ENCODE results near the gene FOXE3.

The FOXE3 gene

GRCh38 chr1:47445823-47446550, 29.9 kb downstream of the FOXE3 start:
- H3K18ac ChIP-seq (ENCODE audit: low read length): no peak overlapping the region
- H4K12ac ChIP-seq (ENCODE audit: low read depth, low read length): no peak overlapping the region
- no peak overlapping the region for H3K14ac ChIP-seq (ENCODE audit: low read length)
- H2BK120ac ChIP-seq (ENCODE audit: insufficient read depth, low read length, poor library complexity): no peak overlapping the region
- H2AFZ ChIP-seq (ENCODE audit: insufficient read depth, low read length, poor library complexity): no peak overlapping the region
- no CpG with 5 or more reads among the region's 25 CpGs for WGBS (ENCODE audit: extremely low coverage, insufficient coverage, insufficient read length)
- H3K9me3 ChIP-seq (ENCODE audit: insufficient read depth, low read depth, low read length): peaks cover 6% of the 10 kb centered on the region
- H3K4me1 ChIP-seq (ENCODE audit: control insufficient read depth in 1 of 2, insufficient read depth in 2 of 2, low read length in 2 of 2): peaks cover 3 to 6% of the 10 kb centered on the region in 2 experiments
- no peak overlapping the region for H3K9ac ChIP-seq (ENCODE audit: low read length)
- no peak overlapping the region for H2BK5ac ChIP-seq (ENCODE audit: low read depth, low read length, poor library complexity)
- H3K79me1 ChIP-seq (ENCODE audit: low read length): no peaks in the 10 kb centered on the region
- no peak overlapping the region for H4K91ac ChIP-seq (ENCODE audit: low read depth, low read length)
- H3K23ac ChIP-seq (ENCODE audit: low read length): no peak overlapping the region
- H2AK5ac ChIP-seq (ENCODE audit: low read length): no peak overlapping the region
- no peak overlapping the region for H2BK12ac ChIP-seq (ENCODE audit: low read length)
- peaks cover 89% of the 10 kb centered on the region for H3K27me3 ChIP-seq (ENCODE audit: insufficient read depth, low read length)
- H3K4ac ChIP-seq (ENCODE audit: low read depth, low read length): no peak overlapping the region
- DNase-seq: no peak
- H3K4me3 ChIP-seq (ENCODE audit: low read depth, low read length): no peak overlapping the region
- no peak overlapping the region for H3K27ac ChIP-seq (ENCODE audit: low read depth, low read length)
- no peaks in the 10 kb centered on the region for H3K36me3 ChIP-seq (ENCODE audit: control insufficient read depth in 1 of 2, insufficient read depth in 2 of 2, low read length in 2 of 2)
- no peak overlapping the region for H3K4me2 ChIP-seq (ENCODE audit: low read length)
- H4K8ac ChIP-seq (ENCODE audit: low read depth, low read length): no peak overlapping the region
- no peaks in the 10 kb centered on the region for H3K79me2 ChIP-seq (ENCODE audit: control insufficient read depth, insufficient read depth, low read length, poor library complexity)

- Histone ChIP-seq H2BK5ac (ENCODE audit: low read depth, low read length, poor library complexity) (no peak overlapping the region), H4K12ac (ENCODE audit: low read depth, low read length) (no peak overlapping the region), H3K9ac (ENCODE audit: low read length) (no peak overlapping the region), H3K23ac (ENCODE audit: low read length) (no peak overlapping the region), H3K27me3 (ENCODE audit: insufficient read depth, low read length) (peaks cover 71% of the 10 kb centered on the region), H4K8ac (ENCODE audit: low read depth, low read length) (no peak overlapping the region), H2BK120ac (ENCODE audit: insufficient read depth, low read length, poor library complexity) (no peak overlapping the region), H3K79me1 (ENCODE audit: low read length) (no peaks in the 10 kb centered on the region), H4K91ac (ENCODE audit: low read depth, low read length) (no peak overlapping the region), H2BK12ac (ENCODE audit: low read length) (no peak overlapping the region), H3K36me3 (ENCODE audit: control insufficient read depth in 1 of 2, insufficient read depth in 2 of 2, low read length in 2 of 2) (no peaks in the 10 kb centered on the region), H3K9me3 (ENCODE audit: insufficient read depth, low read depth, low read length) (peaks cover 6% of the 10 kb centered on the region), H3K18ac (ENCODE audit: low read length) (no peak overlapping the region), H2AFZ (ENCODE audit: insufficient read depth, low read length, poor library complexity) (no peak overlapping the region), H3K79me2 (ENCODE audit: control insufficient read depth, insufficient read depth, low read length, poor library complexity) (no peaks in the 10 kb centered on the region), H3K4me3 (ENCODE audit: low read depth, low read length) (no peak overlapping the region), H3K14ac (ENCODE audit: low read length) (no peak overlapping the region), H3K4ac (ENCODE audit: low read depth, low read length) (no peak overlapping the region), H3K4me2 (ENCODE audit: low read length) (no peak overlapping the region), H3K27ac (ENCODE audit: low read depth, low read length) (no peak overlapping the region), H2AK5ac (ENCODE audit: low read length) (no peak overlapping the region), H3K4me1 (ENCODE audit: control insufficient read depth in 1 of 2, insufficient read depth in 2 of 2, low read length in 2 of 2) (peaks cover 3 to 6% of the 10 kb centered on the region in 2 experiments)
- no peak for DNase-seq
- no CpG with 5 or more reads among the region's 4 CpGs for WGBS (ENCODE audit: extremely low coverage, insufficient coverage, insufficient read length)
Observed at GRCh38 chr1:47448462-47449222, 32.6 kb downstream of the FOXE3 start.

- Histone ChIP-seq H3K27ac (ENCODE audit: low read depth, low read length) (no peak overlapping the region), H3K36me3 (ENCODE audit: control insufficient read depth in 1 of 2, insufficient read depth in 2 of 2, low read length in 2 of 2) (no peaks in the 10 kb centered on the region), H4K12ac (ENCODE audit: low read depth, low read length) (no peak overlapping the region), H3K27me3 (ENCODE audit: insufficient read depth, low read length) (peaks cover 58% of the 10 kb centered on the region), H3K4ac (ENCODE audit: low read depth, low read length) (no peak overlapping the region), H2AFZ (ENCODE audit: insufficient read depth, low read length, poor library complexity) (no peak overlapping the region), H3K9me3 (ENCODE audit: insufficient read depth, low read depth, low read length) (peaks cover 5% of the 10 kb centered on the region), H2BK5ac (ENCODE audit: low read depth, low read length, poor library complexity) (no peak overlapping the region), H2BK120ac (ENCODE audit: insufficient read depth, low read length, poor library complexity) (no peak overlapping the region), H2AK5ac (ENCODE audit: low read length) (no peak overlapping the region), H3K79me1 (ENCODE audit: low read length) (no peaks in the 10 kb centered on the region), H3K79me2 (ENCODE audit: control insufficient read depth, insufficient read depth, low read length, poor library complexity) (no peaks in the 10 kb centered on the region), H3K23ac (ENCODE audit: low read length) (no peak overlapping the region), H3K4me3 (ENCODE audit: low read depth, low read length) (no peak overlapping the region), H2BK12ac (ENCODE audit: low read length) (no peak overlapping the region), H4K8ac (ENCODE audit: low read depth, low read length) (no peak overlapping the region), H3K4me1 (ENCODE audit: control insufficient read depth in 1 of 2, insufficient read depth in 2 of 2, low read length in 2 of 2) (peaks cover 0 to under 1% of the 10 kb centered on the region in 2 experiments), H3K14ac (ENCODE audit: low read length) (no peak overlapping the region), H3K9ac (ENCODE audit: low read length) (no peak overlapping the region), H4K91ac (ENCODE audit: low read depth, low read length) (no peak overlapping the region), H3K4me2 (ENCODE audit: low read length) (no peak overlapping the region), H3K18ac (ENCODE audit: low read length) (no peak overlapping the region)
- no peak for DNase-seq
- WGBS (ENCODE audit: extremely low coverage, insufficient coverage, insufficient read length): no CpG with 5 or more reads among the region's 36 CpGs
Observed at GRCh38 chr1:47449822-47450552, 33.9 kb downstream of the FOXE3 start.

- no peak overlapping the region for H3K23ac ChIP-seq (ENCODE audit: low read length)
- no peak overlapping the region for H3K4me3 ChIP-seq (ENCODE audit: low read depth, low read length)
- H3K36me3 ChIP-seq (ENCODE audit: control insufficient read depth in 1 of 2, insufficient read depth in 2 of 2, low read length in 2 of 2): no peaks in the 10 kb centered on the region
- no peaks in the 10 kb centered on the region for H3K79me2 ChIP-seq (ENCODE audit: control insufficient read depth, insufficient read depth, low read length, poor library complexity)
- no peaks in the 10 kb centered on the region for H3K4me1 ChIP-seq (ENCODE audit: control insufficient read depth in 1 of 2, insufficient read depth in 2 of 2, low read length in 2 of 2)
- no peak overlapping the region for H3K4ac ChIP-seq (ENCODE audit: low read depth, low read length)
- no CpG with 5 or more reads among the region's 4 CpGs for WGBS (ENCODE audit: extremely low coverage, insufficient coverage, insufficient read length)
- H2BK120ac ChIP-seq (ENCODE audit: insufficient read depth, low read length, poor library complexity): no peak overlapping the region
- H4K91ac ChIP-seq (ENCODE audit: low read depth, low read length): no peak overlapping the region
- H2BK12ac ChIP-seq (ENCODE audit: low read length): no peak overlapping the region
- no peak overlapping the region for H2BK5ac ChIP-seq (ENCODE audit: low read depth, low read length, poor library complexity)
- H2AFZ ChIP-seq (ENCODE audit: insufficient read depth, low read length, poor library complexity): no peak overlapping the region
- H3K9ac ChIP-seq (ENCODE audit: low read length): no peak overlapping the region
- no peak overlapping the region for H4K12ac ChIP-seq (ENCODE audit: low read depth, low read length)
- no peak overlapping the region for H3K18ac ChIP-seq (ENCODE audit: low read length)
- DNase-seq: no peak
- peaks cover 3% of the 10 kb centered on the region for H3K9me3 ChIP-seq (ENCODE audit: insufficient read depth, low read depth, low read length)
- H3K27me3 ChIP-seq (ENCODE audit: insufficient read depth, low read length): peaks cover 51% of the 10 kb centered on the region
- H3K4me2 ChIP-seq (ENCODE audit: low read length): no peak overlapping the region
- H4K8ac ChIP-seq (ENCODE audit: low read depth, low read length): no peak overlapping the region
- no peaks in the 10 kb centered on the region for H3K79me1 ChIP-seq (ENCODE audit: low read length)
- H2AK5ac ChIP-seq (ENCODE audit: low read length): no peak overlapping the region
- no peak overlapping the region for H3K14ac ChIP-seq (ENCODE audit: low read length)
- no peak overlapping the region for H3K27ac ChIP-seq (ENCODE audit: low read depth, low read length)
Observed at GRCh38 chr1:47450606-47451005, 34.5 kb downstream of the FOXE3 start.

All from trophoblast cell (in vitro differentiated cells and primary cell).